GM18507 (cell line): Measurements from ENCODE around the gene ANGPTL4.
A peak's percentile ranks its signal among the peaks of the same experiment; 100 is the strongest.
"Not testable (repeated sequence)": the region's sequence is repeated elsewhere in the genome, so short reads cannot be mapped to it uniquely, and the experiment has no call there.

Experiments
- DNase-seq: peaks from one replicate; pipeline ENCODE4 v3.0.0; 2011; ENCODE audit warnings: low read depth; ENCODE audit not compliant: insufficient read length; ENCODE audit errors: extremely low spot score
- FAIRE-seq: peaks from 2 replicates; lab custom pipeline; 2011; peaks lifted over from hg19 to GRCh38; lab: Jason Lieb, UNC

The ANGPTL4 gene

GRCh38 chr19:8333767-8334457 lies 30.0 kb upstream of the ANGPTL4 start:
- no peak for DNase-seq

GRCh38 chr19:8334458-8335342 lies 29.3 kb upstream of the ANGPTL4 start:
- DNase-seq (no peak), FAIRE-seq (no peak)

More at GRCh38 chr19:8333767-8334457, 30.0 kb upstream of the ANGPTL4 start:
- no peak for FAIRE-seq

- FAIRE-seq = peak; percentile 15
- DNase-seq = no peak
Observed at GRCh38 chr19:8335343-8336071, 28.4 kb upstream of the ANGPTL4 start.

DNA sequence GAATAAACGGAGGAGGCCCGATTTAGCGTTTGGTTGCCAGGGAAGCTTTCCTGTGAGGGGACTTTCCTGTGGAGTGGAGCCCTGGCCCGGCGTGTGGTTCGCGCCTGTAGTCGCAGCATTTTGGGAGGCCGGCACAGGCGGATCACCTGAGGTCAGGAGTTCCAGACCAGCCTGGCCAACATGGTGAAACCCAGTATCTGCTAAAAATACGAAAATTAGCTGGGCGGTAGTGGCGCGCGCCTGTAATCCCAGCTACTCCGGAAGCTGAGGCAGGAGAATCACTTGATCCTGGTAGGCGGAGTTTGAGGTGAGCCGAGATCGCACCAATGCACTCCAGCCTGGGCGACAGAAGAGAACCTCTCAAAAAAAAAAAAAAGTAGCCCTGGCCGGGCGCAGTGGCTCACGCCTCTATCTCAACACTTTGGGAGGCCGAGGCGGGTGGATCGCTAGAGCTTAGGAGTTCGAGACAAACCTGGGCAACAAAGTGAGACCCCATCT lies 27.8 kb upstream of the ANGPTL4 start:
- DNase-seq (no peak), FAIRE-seq (no peak)

DNA sequence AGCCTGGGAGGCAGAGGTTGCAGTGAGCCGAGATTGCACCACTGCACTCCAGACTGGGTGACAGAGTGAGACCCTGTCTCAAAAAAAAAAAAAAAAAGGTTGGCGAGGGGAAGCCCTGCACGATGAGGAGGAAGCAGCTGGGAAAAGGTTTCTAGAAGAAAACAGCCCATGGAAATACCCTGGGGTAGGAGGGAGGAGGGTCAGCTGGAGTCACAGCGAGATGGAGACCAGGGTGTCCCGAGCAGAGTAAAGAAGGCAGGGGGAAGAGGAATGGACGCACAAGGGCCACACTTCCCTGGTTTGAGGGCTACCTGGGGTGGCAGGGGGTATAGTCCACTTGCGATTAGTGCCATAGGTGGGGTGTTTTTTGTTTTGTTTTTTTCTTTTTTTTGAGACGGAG lies 27.3 kb upstream of the ANGPTL4 start:
- FAIRE-seq = no peak

DNA sequence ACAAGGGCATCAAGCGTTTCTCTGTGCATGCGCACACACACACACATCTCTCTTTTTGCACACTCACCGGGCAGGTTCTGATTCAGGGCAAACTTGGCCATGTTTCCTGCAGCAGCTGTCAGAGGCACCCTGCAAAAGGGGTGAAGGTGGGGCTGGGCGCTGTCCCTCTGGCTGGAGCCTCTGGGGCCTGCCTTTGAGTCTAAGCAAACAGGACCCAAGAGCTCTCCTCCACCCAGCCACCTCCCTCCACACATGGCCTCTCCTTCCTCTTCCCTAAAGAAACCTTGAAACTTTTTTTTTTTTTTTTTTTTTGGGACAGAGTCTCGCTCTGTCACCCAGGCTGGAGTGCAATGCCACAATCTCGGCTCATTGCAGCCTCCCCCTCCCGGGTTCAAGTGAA lies 26.2 kb upstream of the ANGPTL4 start:
- DNase-seq = no peak
- FAIRE-seq = no peak

More for the DNA sequence above, 27.3 kb upstream of the ANGPTL4 start:
- DNase-seq = no peak

GRCh38 chr19:8338835-8339234 lies 25.1 kb upstream of the ANGPTL4 start:
- no peak for DNase-seq
- no peak for FAIRE-seq

DNA sequence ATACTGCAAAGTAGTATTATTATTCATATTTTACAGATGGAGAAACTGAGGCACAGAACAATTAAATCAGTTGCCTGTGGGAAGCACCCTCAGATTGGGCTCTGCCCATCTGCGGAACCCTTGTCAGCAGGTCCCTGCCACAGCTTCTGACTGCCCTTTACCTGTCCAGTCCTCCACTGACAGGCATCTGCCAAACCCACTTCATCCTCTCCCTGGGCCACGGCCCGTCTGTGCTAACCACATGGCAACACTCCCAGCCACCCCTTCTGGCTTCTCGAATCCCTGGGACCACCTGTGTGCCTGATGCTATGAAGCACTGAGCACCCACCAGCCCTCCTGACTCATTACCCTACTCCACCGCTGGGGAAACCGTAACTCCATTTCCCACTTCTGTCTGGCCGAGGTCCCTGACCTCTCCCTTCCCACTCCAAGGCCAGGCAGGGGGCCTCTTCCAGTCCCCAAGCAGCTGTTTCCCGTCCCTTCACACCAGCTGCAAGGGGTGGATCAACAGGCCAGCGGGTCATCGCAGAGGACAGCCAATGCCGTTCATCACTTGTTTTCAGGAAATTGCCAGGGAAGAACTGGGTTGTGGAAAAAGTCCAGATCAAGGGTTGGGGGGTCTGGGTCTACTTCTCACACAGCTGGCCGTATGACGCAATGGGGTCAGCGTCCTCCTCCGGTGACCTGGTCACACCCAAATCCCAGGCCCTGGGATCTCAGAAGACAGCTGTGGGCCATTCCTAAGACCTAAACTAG lies 23.4 kb upstream of the ANGPTL4 start:
- no peak for DNase-seq
- no peak for FAIRE-seq

DNA sequence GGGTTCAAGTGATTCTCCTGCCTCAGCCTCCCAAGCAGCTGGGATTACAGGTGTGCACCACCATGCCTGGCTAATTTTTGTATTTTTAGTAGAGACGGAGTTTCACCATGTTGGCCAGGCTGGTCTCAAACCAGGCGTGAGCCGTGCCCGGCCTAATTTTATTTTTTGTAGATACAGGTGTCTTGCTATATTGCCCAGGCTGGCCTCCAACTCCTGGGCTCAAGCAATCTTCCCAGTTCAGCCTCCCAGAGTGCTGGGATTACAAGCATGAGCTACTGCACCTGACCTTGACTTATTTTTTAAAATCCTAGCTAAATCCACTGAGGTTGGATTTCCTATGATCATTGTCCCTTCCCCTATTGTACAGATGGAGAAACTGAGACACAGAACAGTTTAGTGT lies 22.5 kb upstream of the ANGPTL4 start:
- FAIRE-seq, DNase-seq: not testable (repeated sequence)

- no peak for FAIRE-seq
- no peak for DNase-seq
Observed at GRCh38 chr19:8342316-8342683, 21.7 kb upstream of the ANGPTL4 start.

GRCh38 chr19:8342684-8343482 lies 21.1 kb upstream of the ANGPTL4 start, which contains the start of gene KANK3:
TSS of gene KANK3 (minus strand) at chr19:8343262. CDS start at chr19:8337828, 5,434 bp downstream.
- peak; percentile 85 for FAIRE-seq
- peak; percentile 97 for DNase-seq

GRCh38 chr19:8343483-8343844 lies 20.5 kb upstream of the ANGPTL4 start:
- FAIRE-seq (no peak), DNase-seq (no peak)

DNA sequence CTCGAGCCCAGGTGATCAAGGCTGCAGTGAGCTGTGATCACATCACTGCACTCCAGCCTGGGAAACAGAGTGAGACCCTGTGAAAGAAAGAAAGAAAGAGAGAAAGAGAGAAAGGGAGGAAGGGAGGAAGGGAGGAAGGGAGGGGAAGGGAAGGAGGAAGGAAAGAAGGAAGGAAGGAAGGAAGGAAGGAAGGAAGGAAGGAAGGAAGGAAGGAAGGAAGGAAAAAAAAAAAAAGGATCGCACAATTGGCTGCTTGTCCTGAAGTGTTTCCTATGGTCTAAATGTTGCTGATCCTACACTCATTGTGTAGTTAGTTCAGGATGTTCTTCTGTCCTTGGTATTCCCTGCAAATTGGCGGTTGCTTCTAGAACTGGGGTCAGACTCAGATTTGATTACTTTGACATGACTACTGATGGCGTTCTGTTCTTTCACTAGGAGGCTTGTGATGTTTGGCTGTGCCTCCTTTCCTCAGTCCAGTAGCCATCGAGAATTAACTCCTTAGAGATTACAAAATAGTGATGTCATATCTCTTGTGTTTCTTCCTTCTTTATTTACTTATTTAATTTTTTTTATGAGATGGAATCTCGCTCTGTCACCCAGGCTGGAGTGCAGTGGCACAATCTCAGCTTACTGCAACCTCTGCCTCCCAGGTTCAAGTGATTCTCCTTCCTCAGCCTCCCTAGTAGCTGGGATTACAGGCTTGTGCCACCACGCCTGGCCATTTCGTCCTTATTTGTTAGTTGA lies 14.2 kb upstream of the ANGPTL4 start:
- FAIRE-seq, DNase-seq: not testable (repeated sequence)

GRCh38 chr19:8352134-8352827 lies 11.7 kb upstream of the ANGPTL4 start:
- DNase-seq (no peak), FAIRE-seq (no peak)

- FAIRE-seq, DNase-seq: not testable (repeated sequence)
Observed at GRCh38 chr19:8352845-8353244, 11.1 kb upstream of the ANGPTL4 start.

DNA sequence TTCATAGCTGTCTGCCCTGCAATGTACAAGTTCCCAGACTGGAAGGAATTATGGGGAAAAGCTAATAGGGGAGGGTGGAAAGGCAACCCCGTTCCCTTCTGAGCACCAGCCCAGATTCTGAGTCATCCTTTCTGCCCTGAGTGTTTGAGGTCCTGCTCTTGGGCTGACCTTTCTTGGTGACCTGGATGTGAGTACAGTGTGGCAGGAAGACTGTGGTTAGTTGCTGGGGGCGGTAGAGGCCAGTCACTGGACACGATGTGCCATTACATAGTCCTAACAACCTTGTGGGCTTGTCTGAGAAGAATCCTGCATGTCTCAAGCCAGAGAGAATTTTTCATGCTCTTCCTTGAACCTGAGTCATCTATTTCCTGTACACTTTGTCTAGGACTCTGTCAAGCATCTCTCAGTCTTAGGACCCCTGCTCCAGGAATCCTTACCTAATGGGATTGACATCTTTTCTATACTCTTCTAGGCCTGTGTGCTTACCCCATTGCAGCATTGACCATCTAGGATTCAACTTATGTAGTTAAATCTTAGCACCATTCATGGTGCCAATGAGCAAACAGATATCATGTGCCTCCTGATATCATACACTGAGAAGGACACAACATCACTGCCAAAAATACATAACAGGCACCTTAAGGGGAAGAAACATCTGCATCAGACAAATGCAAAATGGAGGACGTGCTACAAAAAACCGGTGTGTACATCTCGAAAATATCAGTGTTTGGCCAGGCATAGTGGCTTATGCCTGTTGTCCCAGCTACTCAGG lies 8.1 kb upstream of the ANGPTL4 start:
- DNase-seq (no peak), FAIRE-seq (no peak)
